GM18951 (cell line): ENCODE data around the gene MYH9.
"Not testable (repeated sequence)": the region's sequence is repeated elsewhere in the genome, so short reads cannot be mapped to it uniquely, and the experiment has no call there.

Experiments used
- POLR2A ChIP-seq: IDR thresholded peaks from 4 replicates; pipeline ENCODE4 v1.6.1; 2011; ENCODE audit warnings: mild to moderate bottlenecking; ENCODE audit not compliant: insufficient read length, insufficient read depth; ENCODE audit errors: extremely low read depth
- in situ Hi-C: fragments of 300-500 bp; cut with MboI; formaldehyde crosslinking; loops from one replicate; pipeline ENCODE4 v1.12.0; 2022; ENCODE audit warnings: low sequenced_read_pairs, mixed read lengths, inconsistent platforms; ENCODE audit not compliant: unreplicated experiment

Gene MYH9

DNA sequence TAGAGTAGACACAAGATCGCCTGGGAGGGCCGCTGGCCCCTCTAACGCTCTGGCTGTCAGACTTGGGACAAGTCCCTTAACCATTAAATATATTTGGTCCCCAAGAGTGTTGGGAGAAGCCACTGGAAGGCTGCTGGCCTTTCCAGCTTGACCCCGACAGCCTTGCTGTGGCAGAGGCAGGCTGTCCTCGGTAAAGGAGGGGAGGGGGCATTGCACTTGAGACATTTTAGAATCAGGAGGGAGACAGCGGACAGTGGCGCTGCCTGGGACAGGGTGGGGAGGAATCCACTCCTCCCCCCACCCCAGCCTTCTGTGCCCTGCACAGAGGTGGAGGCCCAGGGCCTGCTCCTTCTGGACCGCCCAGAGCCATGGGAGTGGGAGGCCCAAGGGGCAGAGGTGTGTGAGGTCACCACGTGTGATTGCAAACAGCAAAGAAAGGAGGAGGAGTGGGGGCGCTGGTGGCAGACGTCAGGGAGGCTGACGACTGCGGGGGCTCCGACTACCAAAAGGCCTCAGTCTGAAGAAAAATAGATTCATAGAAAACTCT lies 105.9 kb downstream of the MYH9 start:
- TF ChIP-seq POLR2A = no peak
- in situ Hi-C loops = no loop called here

DNA sequence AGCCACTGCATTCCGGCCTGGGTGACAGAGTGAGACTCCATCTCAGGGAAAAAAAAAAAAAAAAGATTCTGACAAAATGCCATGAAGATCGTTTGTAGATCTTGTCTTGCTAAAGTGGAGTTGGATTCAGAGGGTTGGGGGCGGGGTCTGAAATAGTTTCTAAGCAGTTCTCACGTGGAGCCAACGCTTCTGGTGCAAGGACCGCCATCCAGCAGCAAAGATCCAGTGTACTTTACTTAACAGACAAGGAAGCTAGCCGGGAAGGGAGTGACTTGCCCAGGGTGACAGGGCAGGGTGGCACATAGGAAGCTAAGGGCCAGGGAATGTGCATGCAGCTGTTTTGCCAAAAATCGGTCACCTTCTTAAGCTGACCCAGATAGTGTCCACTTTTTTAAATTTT lies 107.4 kb downstream of the MYH9 start:
- in situ Hi-C loops = no loop called here
- no peak for TF ChIP-seq POLR2A

GRCh38 chr22:36279219-36279666 lies 108.5 kb downstream of the MYH9 start:
- no peak for TF ChIP-seq POLR2A

DNA sequence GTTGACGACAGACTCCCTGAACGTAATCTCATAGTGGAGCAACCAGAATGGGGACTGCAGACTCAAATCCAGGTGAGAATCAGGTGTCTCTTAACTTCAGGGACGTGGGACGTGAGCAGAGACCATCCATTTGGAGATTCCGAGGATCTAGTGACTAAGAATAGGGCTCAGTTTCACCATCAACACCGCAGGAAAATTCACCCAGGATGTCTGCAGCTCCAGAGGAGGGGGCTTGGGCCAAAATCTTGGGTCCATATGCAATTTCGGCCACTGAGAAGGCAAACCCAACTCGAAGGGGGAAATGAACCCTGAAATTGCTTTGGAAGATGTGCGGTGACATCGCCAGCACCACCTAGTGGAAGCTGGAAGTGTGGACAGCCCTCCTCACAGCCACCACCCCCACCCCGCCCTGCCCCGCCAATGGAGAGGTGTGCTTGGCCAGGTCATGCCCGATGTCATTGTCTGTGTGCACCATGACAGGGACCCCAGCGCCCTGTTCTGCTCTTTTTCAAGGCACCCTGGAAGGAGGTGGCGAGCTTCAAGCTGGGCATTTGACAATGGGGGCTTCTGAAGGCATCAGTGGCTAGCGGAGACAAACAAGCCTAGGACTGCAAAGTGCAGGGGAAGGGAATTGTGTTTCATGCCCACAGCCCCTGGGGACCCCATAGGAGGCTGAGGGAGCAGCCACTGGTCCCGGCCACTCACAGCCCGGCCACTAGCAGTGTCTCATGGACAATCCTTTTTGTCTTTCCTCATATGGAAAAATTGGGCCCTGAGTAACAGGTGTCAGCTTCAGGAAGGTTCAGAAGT lies 110.1 kb downstream of the MYH9 start:
- TF ChIP-seq POLR2A = peak; percentile 38
- in situ Hi-C loops = no loop called here

More at GRCh38 chr22:36279219-36279666, 108.5 kb downstream of the MYH9 start:
- in situ Hi-C loops = no loop called here

DNA sequence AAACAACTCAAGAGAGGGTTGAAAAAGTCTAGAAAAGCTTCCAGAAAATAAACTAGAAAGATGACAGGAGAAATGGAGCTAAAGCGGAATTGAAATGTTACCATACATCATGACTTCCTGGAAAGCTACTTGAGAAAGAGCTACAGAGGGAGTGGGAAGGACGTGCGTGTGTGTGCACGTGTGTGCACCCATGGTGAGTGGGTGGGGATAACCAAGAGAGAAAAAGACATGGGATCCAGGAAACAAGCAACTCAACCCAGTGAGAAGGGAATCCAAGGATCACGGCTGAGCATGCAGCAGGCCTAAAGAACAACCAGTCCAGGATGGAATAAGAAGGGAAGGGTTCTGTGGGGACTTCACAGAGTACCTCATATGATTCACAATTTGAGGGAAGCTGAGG lies 113.2 kb downstream of the MYH9 start:
- no peak for TF ChIP-seq POLR2A
- in situ Hi-C loops = no loop called here

GRCh38 chr22:36271951-36272350 lies 115.8 kb downstream of the MYH9 start:
- in situ Hi-C loops = not testable (repeated sequence)

GRCh38 chr22:36271231-36271630 lies 116.5 kb downstream of the MYH9 start:
- in situ Hi-C loops = not testable (repeated sequence)

GRCh38 chr22:36267896-36268485 lies 119.8 kb downstream of the MYH9 start:
- in situ Hi-C loops = loop anchor here (5.0 kb wide), 1 partner anchor 76 kb away; no protein-coding TSS in a partner anchor
- no peak for TF ChIP-seq POLR2A

- in situ Hi-C loops = loop anchor here (5.0 kb wide), 1 partner anchor 75 kb away; no protein-coding TSS in a partner anchor
- TF ChIP-seq POLR2A = no peak
Observed at GRCh38 chr22:36267058-36267457, 120.7 kb downstream of the MYH9 start.

DNA sequence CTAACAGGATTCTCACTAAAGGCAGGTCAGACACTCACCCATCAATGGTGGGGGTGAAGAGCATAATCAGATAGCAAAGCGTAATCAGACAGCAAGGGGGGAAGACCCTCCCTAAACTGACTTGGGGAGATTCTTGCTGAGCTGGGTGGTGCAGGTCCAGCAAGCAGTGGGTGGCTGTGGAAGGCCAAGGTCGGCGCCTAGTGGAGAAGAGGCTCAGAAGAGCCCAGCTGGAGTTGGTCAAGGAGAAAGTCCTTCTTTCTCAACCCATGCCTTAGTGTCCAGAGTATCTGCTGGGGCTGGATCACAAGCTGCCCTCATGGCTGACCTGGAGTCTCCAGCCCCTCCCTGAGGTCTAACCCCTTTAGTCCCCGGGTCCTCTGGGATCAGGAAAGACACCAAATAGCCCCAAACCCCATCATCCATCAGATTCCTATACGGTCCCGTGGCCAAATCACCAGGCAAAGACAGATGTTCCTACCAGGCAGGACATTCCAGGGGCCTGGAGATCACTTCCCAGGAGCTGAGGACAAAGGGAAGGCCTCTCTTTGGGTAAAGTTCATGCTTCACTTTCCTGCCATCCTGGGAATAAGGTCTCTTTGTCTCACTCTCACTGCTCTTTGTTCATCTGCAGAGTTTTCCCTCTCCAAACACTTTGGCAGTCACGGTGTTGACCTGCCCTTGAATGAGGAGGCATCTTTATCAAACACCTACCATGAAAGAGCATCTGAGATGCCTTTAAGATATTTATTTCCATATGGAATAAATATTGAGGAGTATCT lies 123.7 kb downstream of the MYH9 start:
- in situ Hi-C loops = not testable (repeated sequence)

DNA sequence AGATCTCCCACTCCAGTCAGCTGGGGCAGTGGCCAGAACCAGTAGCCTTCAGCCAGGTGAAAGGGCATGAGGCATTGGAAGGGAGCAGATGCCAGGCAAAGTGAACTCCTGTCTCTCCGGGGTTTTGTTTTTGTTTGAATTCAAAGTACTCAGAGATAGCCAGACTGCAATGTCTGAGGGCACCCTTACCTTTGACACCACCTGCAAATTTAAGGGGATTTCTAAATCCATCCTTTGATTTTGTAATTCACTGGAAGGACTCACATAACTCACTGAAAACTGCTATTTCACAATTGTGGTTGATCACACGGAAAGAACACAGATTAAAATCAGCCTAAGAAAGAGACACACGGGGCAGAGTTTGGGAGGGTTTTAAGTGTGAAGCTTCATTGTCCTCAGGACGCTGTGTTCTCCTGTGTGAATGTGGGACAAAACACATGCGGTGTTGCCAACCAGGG lies 124.5 kb downstream of the MYH9 start:
- in situ Hi-C loops = not testable (repeated sequence)

DNA sequence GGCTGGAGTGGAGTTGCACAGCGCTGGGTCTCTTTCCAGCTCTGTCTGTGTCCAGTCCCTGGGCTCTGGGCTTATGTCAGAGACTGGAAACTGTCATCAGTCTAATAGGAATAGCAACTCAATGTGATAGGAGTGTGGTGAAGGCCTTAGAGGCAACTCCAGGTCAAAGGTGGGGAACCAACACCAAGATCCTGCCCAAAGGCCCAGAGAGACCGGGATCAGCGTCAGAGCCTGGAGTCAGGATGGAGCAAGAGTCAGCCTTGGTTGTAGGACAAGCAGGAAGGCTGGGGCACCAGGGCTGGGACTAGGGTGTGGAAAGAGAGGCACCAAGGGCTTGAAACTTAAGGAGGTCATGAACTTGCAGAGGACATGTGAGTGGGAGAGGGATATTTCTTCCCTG lies 125.5 kb downstream of the MYH9 start:
- in situ Hi-C loops = not testable (repeated sequence)

DNA sequence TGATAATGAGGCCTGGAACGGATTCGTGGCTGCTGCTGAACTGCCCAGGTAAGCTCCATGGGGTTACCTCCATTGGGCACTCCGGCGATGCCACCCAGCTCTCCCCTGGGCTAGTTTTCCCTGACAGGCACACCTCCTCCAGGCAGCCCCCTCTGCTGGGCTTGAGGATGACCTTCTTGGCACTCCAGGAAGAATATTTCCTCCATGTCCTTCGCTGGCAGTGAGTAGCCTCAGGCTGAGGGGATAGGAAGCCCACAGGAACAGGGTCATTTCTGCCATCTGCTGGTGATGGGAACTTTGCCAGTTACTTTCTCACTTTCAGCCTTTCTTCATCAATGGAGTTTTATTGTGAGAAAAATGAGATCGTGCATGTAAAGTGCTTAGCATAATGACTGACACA lies 126.1 kb downstream of the MYH9 start:
- in situ Hi-C loops = not testable (repeated sequence)

DNA sequence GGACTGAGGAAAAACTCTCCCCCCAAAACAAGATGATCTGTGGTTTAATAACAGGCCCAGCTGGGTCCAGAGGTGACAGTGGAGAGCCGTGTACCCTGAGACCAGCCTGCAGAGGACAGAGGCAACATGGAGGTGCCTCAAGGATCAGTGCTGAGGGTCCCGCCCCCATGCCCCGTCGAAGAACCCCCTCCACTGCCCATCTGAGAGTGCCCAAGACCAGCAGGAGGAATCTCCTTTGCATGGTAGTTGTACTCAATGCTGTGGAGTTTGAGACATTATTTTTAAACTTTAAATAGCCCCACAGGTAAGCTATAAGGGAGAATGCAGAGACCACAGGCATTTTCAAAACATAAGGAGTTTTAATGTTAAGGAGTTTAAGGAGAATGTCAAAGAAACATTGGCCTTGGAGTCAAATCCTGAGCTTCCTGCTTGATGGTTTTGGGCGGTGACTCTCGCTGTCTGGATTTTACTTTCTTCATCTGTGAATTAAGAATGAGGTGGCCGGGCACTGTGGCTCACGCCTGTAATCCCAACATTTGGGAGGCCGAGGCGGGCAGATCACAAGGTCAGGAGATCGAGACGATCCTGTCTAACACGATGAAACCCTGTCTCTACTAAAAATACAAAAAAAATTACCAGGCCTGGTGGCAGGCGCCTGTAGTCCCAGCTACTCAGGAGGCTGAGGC lies 128.0 kb downstream of the MYH9 start:
- no peak for TF ChIP-seq POLR2A
- in situ Hi-C loops = no loop called here
